ENCODE measurements around the gene DLK1.

DLK1 gene

DNA sequence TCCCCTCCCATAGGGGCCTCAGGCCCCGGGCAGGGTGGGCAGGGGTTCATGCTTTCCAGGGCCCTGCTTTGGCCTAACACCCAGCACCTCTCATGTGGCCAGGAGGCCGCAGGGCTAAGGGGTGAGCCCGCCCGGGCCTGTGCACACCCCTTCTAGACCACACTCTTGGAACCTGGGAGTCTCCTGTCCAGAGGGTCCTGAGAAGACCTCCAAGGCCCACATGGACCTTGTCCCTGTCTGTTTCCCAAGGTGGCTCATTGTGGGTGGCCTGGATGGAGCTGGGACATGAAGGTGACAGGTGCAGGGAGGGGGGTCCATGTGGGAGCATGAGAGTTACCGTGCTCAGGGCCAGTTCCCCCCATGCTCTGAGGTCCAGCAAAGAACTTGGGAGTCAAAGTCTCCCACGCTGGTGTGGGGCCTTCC is 11.6 kb downstream of the DLK1 start:
- H3K14ac ChIP-seq (ENCODE audit: low read length in 2 of 2), result no peak overlapping the region
- H3K9me3 ChIP-seq (ENCODE audit: control insufficient read depth, low read length), result no peaks in the 10 kb centered on the region
- no peak overlapping the region for H3K18ac ChIP-seq (ENCODE audit: low read depth in 1 of 2, low read length in 2 of 2)
- H3K79me1 ChIP-seq (replicated peaks; ENCODE audit: low read length, poor library complexity, severe bottlenecking), result no peaks in the 10 kb centered on the region
- H3K4me1 ChIP-seq (ENCODE audit: control insufficient read depth, insufficient read depth, low read depth, low read length), result peaks cover 11% of the 10 kb centered on the region
- no peak overlapping the region for H2BK12ac ChIP-seq (ENCODE audit: low read length in 2 of 2)
- no peak overlapping the region for H3K4me3 ChIP-seq (ENCODE audit: insufficient read depth in 1 of 2, low read depth in 1 of 2, low read length in 2 of 2)
- H3K27me3 ChIP-seq (ENCODE audit: control insufficient read depth in 1 of 2, insufficient read depth in 1 of 2, low read length in 2 of 2), result peaks cover 0 to 29% of the 10 kb centered on the region in 2 experiments
- no peak for DNase-seq
- H4K91ac ChIP-seq (ENCODE audit: low read length), result no peak overlapping the region
- H3K23ac ChIP-seq (ENCODE audit: low read length in 2 of 2), result no peak overlapping the region
- WGBS, result 93% methylated on average over 6 of the region's 6 CpGs
- H4K8ac ChIP-seq (ENCODE audit: low read length), result no peak overlapping the region
- H3K9ac ChIP-seq (ENCODE audit: low read length), result no peak overlapping the region
- no peak overlapping the region for H2BK15ac ChIP-seq (ENCODE audit: low read depth, poor library complexity, severe bottlenecking)
- peak overlapping the region; percentile 53 for H2BK5ac ChIP-seq (ENCODE audit: low read depth, low read length, poor library complexity, severe bottlenecking)
- H3K27ac ChIP-seq (ENCODE audit: low read length, poor library complexity, severe bottlenecking), result no peak overlapping the region
- no peaks in the 10 kb centered on the region for H3K36me3 ChIP-seq (ENCODE audit: control insufficient read depth in 1 of 2, insufficient read depth in 2 of 2, low read depth in 1 of 2, low read length in 2 of 2)
- H2AFZ ChIP-seq (ENCODE audit: low read depth, low read length), result no peak overlapping the region
- no peak overlapping the region for H3K4ac ChIP-seq (ENCODE audit: low read depth in 1 of 2, low read length in 2 of 2)
- no peak overlapping the region for H3K4me2 ChIP-seq (ENCODE audit: low read length, poor library complexity, severe bottlenecking)
- peak overlapping the region; percentile 53 for H2AK5ac ChIP-seq (ENCODE audit: low read length, severe bottlenecking)
- no peak overlapping the region for H2BK120ac ChIP-seq (ENCODE audit: low read depth, low read length)

DNA sequence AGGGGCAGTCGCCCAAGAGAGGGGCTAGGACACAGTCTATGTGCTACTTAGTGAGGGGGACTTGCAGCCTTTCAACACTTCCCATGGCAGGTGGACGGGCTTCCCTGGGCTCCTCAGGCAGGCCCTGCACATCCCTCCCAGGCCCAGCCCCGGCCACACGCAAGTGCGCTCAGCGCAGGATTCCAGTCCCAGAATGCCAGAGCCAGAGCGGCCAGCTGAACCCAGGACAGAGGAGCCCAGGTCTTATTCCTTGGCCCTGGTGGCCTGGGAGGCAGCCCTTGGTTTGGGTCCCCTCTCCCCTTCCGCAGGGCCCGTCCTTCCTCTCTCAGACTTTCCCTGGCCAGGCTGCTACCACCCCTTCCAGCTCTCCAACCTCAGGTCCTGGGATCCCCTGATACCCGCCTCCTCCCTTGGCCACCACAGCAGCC is 12.0 kb downstream of the DLK1 start:
- Histone ChIP-seq H3K4me2 (ENCODE audit: low read length, poor library complexity, severe bottlenecking) (no peak overlapping the region), H2BK120ac (ENCODE audit: low read depth, low read length) (no peak overlapping the region), H2BK12ac (ENCODE audit: low read length in 2 of 2) (no peak overlapping the region), H3K27ac (ENCODE audit: low read length, poor library complexity, severe bottlenecking) (no peak overlapping the region), H3K79me1 (replicated peaks; ENCODE audit: low read length, poor library complexity, severe bottlenecking) (no peaks in the 10 kb centered on the region), H2BK5ac (ENCODE audit: low read depth, low read length, poor library complexity, severe bottlenecking) (no peak overlapping the region), H3K23ac (ENCODE audit: low read length in 2 of 2) (no peak overlapping the region), H3K18ac (ENCODE audit: low read depth in 1 of 2, low read length in 2 of 2) (no peak overlapping the region), H3K14ac (ENCODE audit: low read length in 2 of 2) (no peak overlapping the region), H3K27me3 (ENCODE audit: control insufficient read depth in 1 of 2, insufficient read depth in 1 of 2, low read length in 2 of 2) (peaks cover 0 to 29% of the 10 kb centered on the region in 2 experiments), H3K4ac (ENCODE audit: low read depth in 1 of 2, low read length in 2 of 2) (no peak overlapping the region), H3K36me3 (ENCODE audit: control insufficient read depth in 1 of 2, insufficient read depth in 2 of 2, low read depth in 1 of 2, low read length in 2 of 2) (no peaks in the 10 kb centered on the region), H2BK15ac (ENCODE audit: low read depth, poor library complexity, severe bottlenecking) (no peak overlapping the region), H2AK5ac (ENCODE audit: low read length, severe bottlenecking) (peak overlapping the region; percentile 24), H3K9ac (ENCODE audit: low read length) (no peak overlapping the region), H3K4me1 (ENCODE audit: control insufficient read depth, insufficient read depth, low read depth, low read length) (peaks cover 11% of the 10 kb centered on the region), H2AFZ (ENCODE audit: low read depth, low read length) (no peak overlapping the region), H3K9me3 (ENCODE audit: control insufficient read depth, low read length) (no peaks in the 10 kb centered on the region), H3K4me3 (ENCODE audit: insufficient read depth in 1 of 2, low read depth in 1 of 2, low read length in 2 of 2) (no peak overlapping the region), H4K91ac (ENCODE audit: low read length) (no peak overlapping the region), H4K8ac (ENCODE audit: low read length) (no peak overlapping the region)
- no peak for DNase-seq
- WGBS, result 88% methylated on average over 10 of the region's 10 CpGs

DNA sequence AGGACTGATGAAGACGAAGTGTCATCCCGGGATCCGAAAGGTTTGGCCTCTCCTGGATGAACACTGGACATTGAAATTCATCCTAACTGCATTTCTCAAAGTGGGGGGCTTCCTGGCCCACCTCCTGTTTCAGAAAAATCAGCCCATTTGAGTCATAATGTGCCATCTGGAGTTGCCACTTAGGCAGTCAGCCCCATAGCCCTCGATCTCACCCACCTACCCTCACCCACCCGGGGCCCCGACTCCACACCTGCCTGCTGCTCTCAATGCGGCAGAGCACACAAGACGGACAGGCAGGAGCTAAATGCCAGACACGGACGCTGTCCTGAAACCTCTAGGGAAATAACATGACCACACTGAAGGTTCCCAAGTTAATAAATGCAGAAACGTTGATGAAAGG is 12.6 kb downstream of the DLK1 start:
- Histone ChIP-seq H2BK5ac (ENCODE audit: low read depth, low read length, poor library complexity, severe bottlenecking) (no peak overlapping the region), H2AK5ac (ENCODE audit: low read length, severe bottlenecking) (no peak overlapping the region), H3K9me3 (ENCODE audit: control insufficient read depth, low read length) (no peaks in the 10 kb centered on the region), H2AFZ (ENCODE audit: low read depth, low read length) (no peak overlapping the region), H3K9ac (ENCODE audit: low read length) (no peak overlapping the region), H2BK120ac (ENCODE audit: low read depth, low read length) (no peak overlapping the region), H3K23ac (ENCODE audit: low read length in 2 of 2) (no peak overlapping the region), H3K79me1 (replicated peaks; ENCODE audit: low read length, poor library complexity, severe bottlenecking) (no peaks in the 10 kb centered on the region), H3K4me2 (ENCODE audit: low read length, poor library complexity, severe bottlenecking) (no peak overlapping the region), H3K27ac (ENCODE audit: low read length, poor library complexity, severe bottlenecking) (no peak overlapping the region), H3K14ac (ENCODE audit: low read length in 2 of 2) (no peak overlapping the region), H4K91ac (ENCODE audit: low read length) (no peak overlapping the region), H4K8ac (ENCODE audit: low read length) (no peak overlapping the region), H3K4me3 (ENCODE audit: insufficient read depth in 1 of 2, low read depth in 1 of 2, low read length in 2 of 2) (no peak overlapping the region), H3K27me3 (ENCODE audit: control insufficient read depth in 1 of 2, insufficient read depth in 1 of 2, low read length in 2 of 2) (peaks cover 0 to 26% of the 10 kb centered on the region in 2 experiments), H3K36me3 (ENCODE audit: control insufficient read depth in 1 of 2, insufficient read depth in 2 of 2, low read depth in 1 of 2, low read length in 2 of 2) (no peaks in the 10 kb centered on the region), H3K18ac (ENCODE audit: low read depth in 1 of 2, low read length in 2 of 2) (no peak overlapping the region), H3K4me1 (ENCODE audit: control insufficient read depth, insufficient read depth, low read depth, low read length) (peaks cover 11% of the 10 kb centered on the region), H2BK12ac (ENCODE audit: low read length in 2 of 2) (no peak overlapping the region), H2BK15ac (ENCODE audit: low read depth, poor library complexity, severe bottlenecking) (no peak overlapping the region), H3K4ac (ENCODE audit: low read depth in 1 of 2, low read length in 2 of 2) (no peak overlapping the region)
- WGBS, result 89% methylated on average over 11 of the region's 11 CpGs
- no peak for DNase-seq

DNA sequence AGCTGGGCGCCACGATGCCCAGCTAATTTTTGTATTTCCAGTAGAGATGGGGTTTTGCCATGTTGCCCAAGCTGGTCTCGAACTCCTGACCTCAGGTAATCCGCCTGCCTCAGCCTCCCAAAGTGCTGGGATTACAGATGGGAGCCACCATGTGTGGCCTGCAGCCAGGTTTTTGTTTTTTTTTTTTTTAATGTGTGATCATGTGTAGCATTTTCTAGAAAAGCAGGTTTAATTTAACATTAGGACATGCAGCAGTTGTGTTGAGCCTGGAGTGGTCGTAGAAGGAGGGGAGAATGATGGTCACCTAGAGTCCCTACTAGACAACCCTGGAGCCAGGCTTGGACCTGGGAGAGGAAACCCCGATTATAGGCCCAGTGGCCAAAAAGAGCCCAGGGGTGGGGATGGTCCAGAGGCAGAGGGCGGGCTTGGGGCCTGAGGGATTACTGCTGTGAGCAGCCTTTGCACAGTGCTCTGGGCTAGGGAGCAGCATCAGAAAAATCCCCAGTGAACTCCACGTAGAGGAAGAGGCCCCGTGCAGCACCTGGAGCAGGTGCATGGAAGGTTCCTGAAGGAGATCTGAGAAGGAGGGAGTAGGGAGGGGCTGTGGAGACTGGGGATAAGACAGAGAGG is 13.6 kb downstream of the DLK1 start:
- H3K36me3 ChIP-seq (ENCODE audit: control insufficient read depth in 1 of 2, insufficient read depth in 2 of 2, low read depth in 1 of 2, low read length in 2 of 2), result no peaks in the 10 kb centered on the region
- no peak overlapping the region for H3K9ac ChIP-seq (ENCODE audit: low read length)
- H3K23ac ChIP-seq (ENCODE audit: low read length in 2 of 2), result no peak overlapping the region
- H3K14ac ChIP-seq (ENCODE audit: low read length in 2 of 2), result no peak overlapping the region
- no peak overlapping the region for H3K4ac ChIP-seq (ENCODE audit: low read depth in 1 of 2, low read length in 2 of 2)
- H3K18ac ChIP-seq (ENCODE audit: low read depth in 1 of 2, low read length in 2 of 2), result no peak overlapping the region
- WGBS, result 80% methylated on average over 9 of the region's 9 CpGs
- no peak overlapping the region for H2BK15ac ChIP-seq (ENCODE audit: low read depth, poor library complexity, severe bottlenecking)
- DNase-seq, result no peak
- H4K8ac ChIP-seq (ENCODE audit: low read length), result no peak overlapping the region
- no peak overlapping the region for H3K4me3 ChIP-seq (ENCODE audit: insufficient read depth in 1 of 2, low read depth in 1 of 2, low read length in 2 of 2)
- H2BK12ac ChIP-seq (ENCODE audit: low read length in 2 of 2), result no peak overlapping the region
- H2AK5ac ChIP-seq (ENCODE audit: low read length, severe bottlenecking), result no peak overlapping the region
- peaks cover 0 to 18% of the 10 kb centered on the region in 2 experiments for H3K27me3 ChIP-seq (ENCODE audit: control insufficient read depth in 1 of 2, insufficient read depth in 1 of 2, low read length in 2 of 2)
- no peaks in the 10 kb centered on the region for H3K9me3 ChIP-seq (ENCODE audit: control insufficient read depth, low read length)
- H3K4me1 ChIP-seq (ENCODE audit: control insufficient read depth, insufficient read depth, low read depth, low read length), result peaks cover 11% of the 10 kb centered on the region
- no peak overlapping the region for H2BK5ac ChIP-seq (ENCODE audit: low read depth, low read length, poor library complexity, severe bottlenecking)
- no peak overlapping the region for H3K27ac ChIP-seq (ENCODE audit: low read length, poor library complexity, severe bottlenecking)
- no peak overlapping the region for H2BK120ac ChIP-seq (ENCODE audit: low read depth, low read length)
- H4K91ac ChIP-seq (ENCODE audit: low read length), result no peak overlapping the region
- no peaks in the 10 kb centered on the region for H3K79me1 ChIP-seq (replicated peaks; ENCODE audit: low read length, poor library complexity, severe bottlenecking)
- H2AFZ ChIP-seq (ENCODE audit: low read depth, low read length), result no peak overlapping the region
- H3K4me2 ChIP-seq (ENCODE audit: low read length, poor library complexity, severe bottlenecking), result no peak overlapping the region

Measured in mesenchymal stem cell (in vitro differentiated cells and primary cell).